ENCODE data around the gene ME3.

DNA sequence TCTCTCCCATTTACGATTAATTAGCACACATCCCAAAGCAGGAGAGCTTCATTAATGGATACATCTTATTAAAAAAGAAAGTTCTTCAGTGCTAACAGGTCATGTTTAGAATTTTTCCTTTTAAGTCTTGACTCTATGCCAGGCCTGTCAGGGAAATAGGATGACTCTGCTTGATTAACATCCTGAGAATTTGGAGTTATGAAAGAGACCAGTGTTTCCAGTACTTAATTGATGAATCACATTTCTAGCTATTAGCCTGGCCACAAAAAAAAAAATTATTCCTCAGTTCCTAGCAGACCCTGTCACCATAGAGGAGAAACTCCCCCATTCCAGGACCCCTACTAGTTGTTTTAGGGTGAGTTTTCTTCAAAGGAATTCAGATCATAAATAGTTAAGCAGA, 23.6 kb upstream of the ME3 start:
- TF ChIP-seq ZNF274 (IDR thresholded peaks at IDR 0.05; ENCODE audit: low read depth, low read length) (no peak), SUZ12 (IDR thresholded peaks at IDR 0.05; ENCODE audit: extremely low read depth, insufficient read depth, insufficient read length) (no peak)
